Measurements from ENCODE around the gene SPATA19.

- TF ChIP-seq POLR2A (IDR thresholded peaks at IDR 0.05; ENCODE audit: extremely low read depth, insufficient read length) (no peak), CTCF (IDR thresholded peaks at IDR 0.05; ENCODE audit: low read depth, low read length) (no peak)
Measured at GRCh38 chr11:133800666-133801065, 44.6 kb downstream of the SPATA19 start.

All from NB4 (cell line).